ENCODE data around the gene CPA1.

CPA1 gene

DNA sequence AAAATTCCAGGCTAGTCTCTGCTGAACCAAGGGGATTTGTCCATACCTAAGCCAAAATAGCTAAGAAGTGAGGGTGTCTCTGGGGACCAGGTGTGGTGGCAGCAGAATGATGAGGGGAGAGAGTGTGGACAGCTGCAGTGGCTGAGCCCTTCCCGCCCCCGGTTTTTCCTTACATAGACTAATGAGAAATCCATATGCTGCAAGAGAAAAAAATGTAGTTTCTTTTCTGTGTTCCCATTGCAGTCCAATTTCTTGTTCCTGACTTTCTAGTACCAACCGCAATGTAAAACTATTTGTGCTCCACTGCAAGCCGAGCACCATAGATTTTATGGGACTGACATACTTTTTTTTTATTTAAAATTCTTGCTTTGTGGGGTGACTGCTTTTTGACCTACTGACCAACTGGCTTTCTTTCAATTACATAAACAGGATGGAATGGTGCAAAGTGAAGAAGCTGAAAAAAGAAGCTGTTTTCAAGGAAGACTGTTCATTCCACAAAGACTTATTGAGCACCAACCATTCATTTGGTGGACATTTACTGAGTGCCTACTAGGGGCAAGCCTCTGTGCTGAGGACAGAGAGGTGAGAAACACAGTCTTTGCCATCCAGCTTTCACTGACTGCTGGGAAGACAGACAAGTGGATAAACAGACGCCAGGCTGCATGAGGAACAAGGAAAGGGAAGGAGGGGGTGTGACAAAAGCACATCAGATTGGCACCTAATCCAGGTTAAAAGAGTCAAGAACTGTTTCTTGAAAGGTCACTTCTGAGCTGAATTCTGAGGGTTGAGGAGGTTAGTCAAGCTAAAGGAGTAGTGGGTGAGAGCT, 50.8 kb downstream of the CPA1 start:
- DNase-seq = no peak

GRCh38 chr7:130432886-130433285, 52.6 kb downstream of the CPA1 start:
- no peak for DNase-seq

DNA sequence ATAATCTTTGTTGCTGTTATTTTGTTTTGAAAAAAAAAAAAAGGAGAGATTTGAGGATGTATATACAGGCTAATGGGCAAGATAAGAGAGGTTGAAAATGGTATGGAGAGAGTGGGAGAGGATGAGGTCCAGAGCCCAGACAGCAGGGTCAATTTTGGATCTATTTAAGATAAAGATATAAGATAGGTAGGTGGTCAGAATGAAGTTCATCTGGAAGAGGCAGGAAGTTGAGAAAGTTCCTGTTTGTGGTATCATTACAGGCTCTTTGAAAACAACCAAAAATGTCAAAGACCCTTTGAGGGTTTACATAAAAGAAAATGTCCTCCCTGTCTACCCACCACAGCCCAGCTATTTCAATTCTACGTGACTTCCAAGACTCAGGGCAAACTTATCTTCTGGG, 53.0 kb downstream of the CPA1 start:
- DNase-seq = no peak

DNA sequence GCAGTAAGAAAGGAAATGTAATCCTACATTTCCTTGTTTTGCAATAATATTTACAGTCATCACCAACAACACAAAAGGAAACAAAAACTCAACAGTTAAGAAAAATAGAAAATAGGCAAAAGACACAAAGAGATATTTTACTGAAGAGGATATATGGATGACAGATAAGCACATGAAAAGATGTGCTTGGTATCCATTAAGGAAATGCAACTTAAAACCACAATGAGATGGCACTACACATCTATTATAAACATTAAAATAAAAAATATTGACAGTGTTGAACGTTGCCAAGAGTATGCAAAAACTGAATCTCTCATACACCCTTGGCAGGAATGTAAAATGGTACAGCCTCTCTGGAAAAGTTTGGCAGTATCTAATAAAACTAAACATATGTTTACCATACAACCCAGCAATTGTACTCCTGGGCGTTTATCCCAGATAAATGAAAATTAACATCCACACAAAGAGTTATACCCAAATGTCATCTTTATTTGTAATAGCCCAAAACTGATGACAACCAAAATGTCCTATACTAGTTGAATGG, 55.1 kb downstream of the CPA1 start:
- DNase-seq = no peak

- no peak for DNase-seq
Observed at GRCh38 chr7:130436253-130436652, 56.0 kb downstream of the CPA1 start.

Data from NCI-H526 (cell line).